Lower lobe of right lung (tissue), 2 donors: ENCODE results near the gene PARL. TPM values are rescaled to one million over a fixed set of nuclear protein-coding genes. Genes with fewer than 3 reads are reported as not detected.

Experiments
- ATAC-seq, 2 donors: fragments of 200-7000 bp; cut with Tn5 transposase; one replicate each; pipeline ENCODE4 v1.9.1; 2020 to 2022; ENCODE audit warnings: mild to moderate bottlenecking in 2 of 2, moderate library complexity in 2 of 2
- DNase-seq: peaks from one replicate; pipeline ENCODE4 v3.0.0-alpha.2; 2020
- H3K27ac ChIP-seq: fragments of 200-600 bp; one replicate; pipeline ENCODE4 v1.8.0; 2022
- H3K27me3 ChIP-seq: fragments of 200-600 bp; one replicate; pipeline ENCODE4 v1.8.0; 2022; ENCODE audit warnings: low read depth
- H3K36me3 ChIP-seq: fragments of 200-600 bp; one replicate; pipeline ENCODE4 v1.8.0; 2022; ENCODE audit warnings: mild to moderate bottlenecking
- H3K4me1 ChIP-seq: fragments of 200-600 bp; one replicate; pipeline ENCODE4 v1.8.0; 2022
- H3K4me3 ChIP-seq: fragments of 200-600 bp; one replicate; pipeline ENCODE4 v1.8.0; 2022; ENCODE audit warnings: mild to moderate bottlenecking
- H3K9me3 ChIP-seq: fragments of 200-600 bp; one replicate; pipeline ENCODE4 v1.8.0; 2022
- CTCF ChIP-seq: fragments of 200-600 bp; IDR thresholded peaks from one replicate; pipeline ENCODE4 v1.8.0; 2022; ENCODE audit warnings: antibody characterized with exemption, mild to moderate bottlenecking
- intact Hi-C: fragments of 100-400 bp; cut with DNase I; formaldehyde crosslinking; loops from one replicate; pipeline ENCODE4 v1.11.0; 2022
- total RNA-seq: library from RNA; stranded (reverse); fragmentation: NEBNext Ultra II Directional; extraction: Animal tissue kit (Norgen Biotek cat#: 25700); gene quantifications from one replicate; pipeline ENCODE4 v1.2.1, GENCODE V29; 2021
- donor health status: DM: no; HTN: yes; CAD: no; lungs with severe emphysema.

Gene PARL
- total RNA-seq, 1 donor from 2014 or later, result 41.8 TPM

DNA sequence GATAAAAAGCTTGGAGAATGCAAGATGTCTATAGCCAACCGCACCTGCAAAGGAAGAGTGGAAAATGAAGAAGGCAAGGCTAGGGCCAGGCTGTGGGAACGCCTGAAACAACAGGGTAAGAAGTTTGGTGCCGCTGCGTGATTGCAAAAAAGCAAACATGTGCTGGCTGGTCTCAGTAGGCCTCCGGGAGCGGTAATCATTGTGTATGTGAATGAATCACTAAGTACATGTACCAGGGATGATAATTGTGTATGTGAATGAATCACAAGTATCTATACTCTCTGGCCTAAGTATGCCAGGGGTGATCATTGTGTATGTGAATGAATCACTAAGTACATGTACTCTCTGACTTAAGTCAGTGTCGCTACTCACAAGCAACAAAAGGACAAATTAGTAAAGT, 40.3 kb upstream of the PARL start:
- Histone ChIP-seq H3K4me3 (no peak overlapping the region), H3K36me3 (peaks cover 84% of the 10 kb centered on the region), H3K9me3 (no peaks in the 10 kb centered on the region), H3K27me3 (no peaks in the 10 kb centered on the region), H3K27ac (no peak overlapping the region), H3K4me1 (no peaks in the 10 kb centered on the region)
- ATAC-seq, result no peak
- no peak for DNase-seq
- intact Hi-C loops, result no loop called here
- TF ChIP-seq CTCF, result no peak

GRCh38 chr3:183924543-183924942, 39.9 kb upstream of the PARL start:
- Histone ChIP-seq H3K4me1 (no peaks in the 10 kb centered on the region), H3K36me3 (peaks cover 88% of the 10 kb centered on the region), H3K27me3 (no peaks in the 10 kb centered on the region), H3K27ac (no peak overlapping the region), H3K9me3 (no peaks in the 10 kb centered on the region), H3K4me3 (no peak overlapping the region)
- DNase-seq (no peak), ATAC-seq (no peak)
- intact Hi-C loops, result no loop called here
- no peak for TF ChIP-seq CTCF

DNA sequence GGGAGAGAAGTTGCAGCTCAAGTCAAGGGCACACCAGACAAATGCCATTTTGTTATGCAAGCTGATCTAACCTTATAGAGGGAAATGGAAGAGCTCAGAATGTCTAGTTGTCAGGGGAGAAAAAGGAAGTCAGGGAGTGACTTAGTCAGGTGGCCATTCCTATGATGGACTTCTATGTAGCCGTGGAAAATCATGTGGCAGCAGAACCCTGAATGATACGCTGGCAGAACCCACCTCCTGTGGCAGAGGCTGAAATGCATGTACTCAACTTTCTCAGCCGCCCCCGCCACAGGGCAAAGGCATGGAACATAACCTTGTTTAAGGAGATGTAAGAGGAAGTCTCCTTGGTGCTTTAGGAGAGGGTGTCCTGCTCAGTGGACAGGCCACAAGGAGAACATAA, 37.7 kb upstream of the PARL start:
- H3K9me3 ChIP-seq, result no peaks in the 10 kb centered on the region
- intact Hi-C loops, result no loop called here
- no peaks in the 10 kb centered on the region for H3K27me3 ChIP-seq
- TF ChIP-seq CTCF, result no peak
- no peaks in the 10 kb centered on the region for H3K4me1 ChIP-seq
- DNase-seq (no peak), ATAC-seq (no peak)
- H3K36me3 ChIP-seq, result peaks cover 74% of the 10 kb centered on the region
- H3K27ac ChIP-seq, result no peak overlapping the region
- no peak overlapping the region for H3K4me3 ChIP-seq

GRCh38 chr3:183921096-183921495, 36.4 kb upstream of the PARL start:
- no peak for TF ChIP-seq CTCF
- Histone ChIP-seq H3K27me3 (no peaks in the 10 kb centered on the region), H3K36me3 (peaks cover 61% of the 10 kb centered on the region), H3K27ac (no peak overlapping the region), H3K9me3 (no peaks in the 10 kb centered on the region), H3K4me1 (no peaks in the 10 kb centered on the region), H3K4me3 (no peak overlapping the region)
- ATAC-seq (no peak), DNase-seq (no peak)
- intact Hi-C loops, result no loop called here

DNA sequence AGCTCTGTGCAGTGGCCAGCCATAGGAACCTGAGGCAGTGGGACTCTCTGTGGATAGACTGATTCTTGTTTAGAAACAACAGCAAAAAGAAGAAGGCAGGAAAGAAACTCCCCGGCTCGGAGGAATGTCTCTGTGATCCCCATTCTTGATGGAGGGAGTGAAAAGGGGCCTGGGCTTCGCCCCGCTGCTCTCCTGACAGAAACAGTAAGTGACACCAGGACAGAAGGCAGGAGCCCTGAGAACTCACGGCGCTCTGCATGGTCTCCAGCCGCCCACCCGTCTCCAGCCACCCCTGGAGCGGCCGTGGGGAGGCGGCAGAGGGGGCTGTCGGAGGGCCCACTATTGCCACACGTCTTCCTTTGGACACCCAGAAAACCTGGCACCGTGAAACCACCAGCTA, 35.7 kb upstream of the PARL start:
- Histone ChIP-seq H3K27me3 (no peaks in the 10 kb centered on the region), H3K4me1 (no peaks in the 10 kb centered on the region), H3K27ac (no peak overlapping the region), H3K9me3 (no peaks in the 10 kb centered on the region), H3K4me3 (no peak overlapping the region), H3K36me3 (peaks cover 56% of the 10 kb centered on the region)
- intact Hi-C loops, result no loop called here
- ATAC-seq (no peak), DNase-seq (no peak)
- no peak for TF ChIP-seq CTCF

DNA sequence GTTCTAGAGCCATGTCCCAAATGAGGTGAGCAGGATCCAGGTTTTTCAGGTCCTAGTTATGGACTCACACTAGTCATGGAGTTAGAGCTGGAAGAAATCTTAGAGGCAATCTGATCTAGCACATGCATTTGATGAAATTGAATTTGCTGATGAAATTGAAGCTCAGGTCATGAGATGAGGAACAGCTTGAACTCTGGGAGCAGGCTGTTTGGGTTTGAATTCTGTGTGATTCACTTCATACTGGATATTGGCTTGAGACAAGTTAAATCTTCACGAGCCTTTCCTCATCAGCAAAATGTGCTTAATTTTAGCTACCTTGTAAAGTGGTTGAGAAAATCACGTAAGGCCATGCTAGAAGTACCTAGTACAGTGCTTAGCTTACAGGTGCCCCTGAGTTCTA, 33.5 kb upstream of the PARL start:
- Histone ChIP-seq H3K36me3 (peaks cover 35% of the 10 kb centered on the region), H3K27ac (no peak overlapping the region), H3K4me1 (no peaks in the 10 kb centered on the region), H3K27me3 (no peaks in the 10 kb centered on the region), H3K4me3 (no peak overlapping the region), H3K9me3 (no peaks in the 10 kb centered on the region)
- DNase-seq (no peak), ATAC-seq (no peak)
- intact Hi-C loops, result no loop called here
- TF ChIP-seq CTCF, result no peak
